OCI-LY1 (cell line): ENCODE results near the gene GLIPR1L2.

Experiments used
- H2AFZ ChIP-seq: fragments of 200-600 bp; sonication (generic), shearing (Covaris generic); 2 replicates; pipeline ENCODE4 v1.6.0; 2014; ENCODE audit warnings: antibody characterized with exemption, mild to moderate bottlenecking, low read length
- H3F3A ChIP-seq: fragments of 200-600 bp; sonication (generic), shearing (Covaris generic); 2 replicates; pipeline ENCODE4 v1.6.0; 2014; ENCODE audit warnings: mild to moderate bottlenecking, antibody characterized with exemption, low read length, moderate library complexity; ENCODE audit not compliant: insufficient read depth
- H3K27ac ChIP-seq: fragments of 200-600 bp; sonication (generic); 2 replicates; pipeline ENCODE4 v1.5.1; 2014; ENCODE audit warnings: low read length, mixed run types, mild to moderate bottlenecking, low read depth; ENCODE audit not compliant: poor library complexity, severe bottlenecking
- H3K27me3 ChIP-seq: fragments of 200-600 bp; sonication (generic); 2 replicates; pipeline ENCODE4 v1.6.0; 2014; ENCODE audit warnings: antibody characterized with exemption, mild to moderate bottlenecking, low read length, moderate library complexity; ENCODE audit not compliant: insufficient read depth
- H3K36me3 ChIP-seq: fragments of 200-600 bp; sonication (generic); 2 replicates; pipeline ENCODE4 v1.6.1; 2014; ENCODE audit warnings: mild to moderate bottlenecking, antibody characterized with exemption, low read length, moderate library complexity, mixed read lengths; ENCODE audit not compliant: insufficient read depth
- H3K4me1 ChIP-seq: fragments of 200-600 bp; sonication (generic); 2 replicates; pipeline ENCODE4 v1.5.1; 2014; ENCODE audit warnings: mild to moderate bottlenecking, low read length, moderate library complexity; ENCODE audit not compliant: insufficient read depth, severe bottlenecking
- H3K4me2 ChIP-seq: fragments of 200-600 bp; sonication (generic), shearing (Covaris generic); 2 replicates; pipeline ENCODE4 v1.6.1; 2014; ENCODE audit warnings: low read length
- H3K4me3 ChIP-seq: fragments of 200-600 bp; sonication (generic); 2 replicates; pipeline ENCODE4 v1.5.1; 2014; ENCODE audit warnings: low read length, low read depth, mild to moderate bottlenecking, mixed read lengths; ENCODE audit not compliant: poor library complexity, severe bottlenecking
- H3K79me2 ChIP-seq: fragments of 200-600 bp; shearing (Covaris generic); 2 replicates; pipeline ENCODE4 v1.6.1; 2016; ENCODE audit warnings: mixed run types, low read length, mixed read lengths; ENCODE audit not compliant: insufficient read depth
- H3K9ac ChIP-seq: fragments of 200-600 bp; sonication (generic), shearing (Covaris generic); 2 replicates; pipeline ENCODE4 v1.6.1; 2014; ENCODE audit warnings: mild to moderate bottlenecking, low read length, mixed read lengths
- H3K9me2 ChIP-seq: fragments of 200-600 bp; sonication (generic), shearing (Covaris generic); 2 replicates; pipeline ENCODE4 v1.6.1; 2014; ENCODE audit warnings: low read depth, mild to moderate bottlenecking, low read length, mixed read lengths
- H3K9me3 ChIP-seq: fragments of 200-600 bp; shearing (Covaris generic); 2 replicates; pipeline ENCODE4 v1.6.1; 2014; ENCODE audit warnings: low read length, mixed read lengths
- H4K20me1 ChIP-seq: fragments of 200-600 bp; sonication (generic), shearing (Covaris generic); 2 replicates; pipeline ENCODE4 v1.6.0; 2016; ENCODE audit warnings: mild to moderate bottlenecking, low read length; ENCODE audit not compliant: insufficient read depth
- CTCF ChIP-seq: fragments of 200-600 bp; sonication (generic), shearing (Covaris generic); IDR thresholded peaks from 2 replicates; pipeline ENCODE4 v1.5.1; 2017; ENCODE audit warnings: mild to moderate bottlenecking, antibody characterized with exemption, low read length, moderate library complexity, mixed read lengths
- EZH2 ChIP-seq: fragments of 200-600 bp; sonication (generic), shearing (Covaris generic); IDR thresholded peaks from 2 replicates; pipeline ENCODE4 v1.8.0; 2017; ENCODE audit warnings: borderline replicate concordance, mixed run types, mild to moderate bottlenecking, antibody characterized with exemption, low read length, moderate library complexity, mixed read lengths

GLIPR1L2 gene

GRCh38 chr12:75404231-75404630 is 13.3 kb downstream of the GLIPR1L2 start:
- Histone ChIP-seq H3F3A (no peaks in the 10 kb centered on the region; the same call in 1 of the 2 replicates), H3K4me2 (no peak overlapping the region), H3K79me2 (no peaks in the 10 kb centered on the region), H3K4me3 (no peak overlapping the region), H3K4me1 (no peaks in the 10 kb centered on the region), H3K36me3 (no peaks in the 10 kb centered on the region), H3K9me3 (no peaks in the 10 kb centered on the region), H3K27me3 (no peaks in the 10 kb centered on the region; the same call in 1 of the 2 replicates), H3K27ac (no peak overlapping the region), H2AFZ (no peak overlapping the region), H3K9ac (no peak overlapping the region), H4K20me1 (no peaks in the 10 kb centered on the region), H3K9me2 (no peaks in the 10 kb centered on the region)
- no peak for TF ChIP-seq CTCF
- no peak for TF ChIP-seq EZH2

- no peaks in the 10 kb centered on the region for H3K4me1 ChIP-seq
- no peaks in the 10 kb centered on the region for H3K79me2 ChIP-seq
- no peaks in the 10 kb centered on the region for H3K9me2 ChIP-seq
- TF ChIP-seq EZH2 (no peak), CTCF (no peak)
- H4K20me1 ChIP-seq: no peaks in the 10 kb centered on the region
- no peak overlapping the region for H3K27ac ChIP-seq
- no peaks in the 10 kb centered on the region for H3K36me3 ChIP-seq
- no peak overlapping the region for H2AFZ ChIP-seq
- H3K4me3 ChIP-seq: no peak overlapping the region
- H3K9ac ChIP-seq: no peak overlapping the region
- H3K9me3 ChIP-seq: no peaks in the 10 kb centered on the region
- no peak overlapping the region for H3K4me2 ChIP-seq
- no peaks in the 10 kb centered on the region; the same call in 1 of the 2 replicates for H3K27me3 ChIP-seq
- H3F3A ChIP-seq: no peaks in the 10 kb centered on the region
Measured at GRCh38 chr12:75407683-75408082, 16.8 kb downstream of the GLIPR1L2 start.

- Histone ChIP-seq H3K9ac (no peak overlapping the region), H3K27me3 (no peaks in the 10 kb centered on the region; the same call in 1 of the 2 replicates), H3F3A (no peaks in the 10 kb centered on the region), H3K9me2 (no peaks in the 10 kb centered on the region), H3K27ac (no peak overlapping the region), H3K79me2 (no peaks in the 10 kb centered on the region), H3K9me3 (no peaks in the 10 kb centered on the region), H2AFZ (no peak overlapping the region), H3K36me3 (no peaks in the 10 kb centered on the region), H3K4me1 (no peaks in the 10 kb centered on the region), H3K4me3 (no peak overlapping the region), H4K20me1 (no peaks in the 10 kb centered on the region), H3K4me2 (no peak overlapping the region)
- no peak for TF ChIP-seq EZH2
- TF ChIP-seq CTCF: no peak
Measured at GRCh38 chr12:75409830-75410229, 18.9 kb downstream of the GLIPR1L2 start.
